ENCODE results near the gene STPG1.

Gene STPG1

DNA sequence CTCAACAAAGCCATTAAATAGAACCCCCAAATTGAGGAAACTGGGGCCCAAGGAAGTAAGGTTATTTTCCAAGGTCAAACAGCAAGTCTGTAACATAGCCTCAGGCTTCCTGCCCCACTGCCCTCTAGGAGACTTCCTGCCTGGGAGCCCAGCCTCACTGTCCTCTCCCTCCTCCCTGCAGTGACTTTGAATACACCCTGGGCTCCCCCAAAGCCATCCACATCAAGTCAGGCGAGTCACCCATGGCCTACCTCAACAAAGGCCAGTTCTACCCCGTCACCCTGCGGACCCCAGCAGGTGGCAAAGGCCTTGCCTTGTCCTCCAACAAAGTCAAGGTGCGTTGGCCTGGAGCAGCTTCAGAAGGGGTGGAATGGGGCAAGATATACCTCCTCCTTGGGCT is 76.1 kb downstream of the STPG1 start:
- DNase-seq, result no peak

DNA sequence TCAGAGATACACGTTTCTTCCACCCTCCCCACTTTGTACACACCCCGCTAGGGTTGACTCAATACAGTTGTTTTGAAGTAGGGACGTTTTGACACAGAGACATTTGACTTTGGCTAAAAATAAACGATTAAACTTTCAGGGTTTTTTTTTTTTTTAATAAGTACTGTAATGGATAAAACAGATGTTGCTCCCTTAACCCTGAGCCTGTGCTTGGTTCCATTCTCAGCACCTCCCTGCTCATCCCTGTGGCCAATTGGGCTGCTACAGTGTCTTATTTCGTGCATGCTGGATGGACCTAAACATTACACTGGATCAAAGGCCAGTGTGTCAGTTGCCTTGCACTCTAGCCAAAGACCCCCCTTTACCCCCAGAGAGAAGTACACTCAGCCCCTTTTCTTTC is 77.5 kb downstream of the STPG1 start:
- no peak for DNase-seq

DNA sequence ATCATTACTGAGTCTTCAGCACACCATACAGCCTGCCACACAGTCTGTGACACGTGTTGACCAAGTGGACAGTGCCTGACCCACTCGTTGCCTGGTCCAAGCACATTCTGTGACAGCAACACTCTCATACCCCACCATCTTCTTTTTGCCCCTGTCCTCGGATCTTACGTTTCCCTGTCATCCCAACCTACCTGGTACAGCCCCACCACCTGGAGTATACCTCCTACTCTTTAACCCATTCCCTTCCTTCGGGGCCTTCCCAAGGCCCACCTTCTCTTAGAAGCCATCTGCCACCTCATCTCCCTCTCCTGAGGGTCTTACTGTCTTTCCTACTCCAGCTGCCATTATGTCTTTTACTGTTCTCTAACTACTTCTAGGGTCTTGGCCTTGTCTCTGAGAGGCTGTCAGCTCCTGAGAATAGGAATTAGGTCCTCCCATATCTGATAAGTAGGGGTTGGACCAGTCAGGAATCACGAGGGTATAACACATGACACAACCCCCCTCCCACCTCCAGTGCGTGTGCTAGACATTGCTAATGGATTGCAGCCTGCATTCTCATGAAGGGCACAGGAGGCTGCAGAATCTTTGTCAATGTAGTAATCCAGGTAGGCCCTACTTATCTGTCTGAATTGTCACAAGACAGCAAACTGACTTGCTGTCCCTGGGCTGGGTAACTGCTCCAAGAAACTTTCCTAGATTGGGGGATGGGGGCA is 81.5 kb downstream of the STPG1 start:
- DNase-seq, result no peak

DNA sequence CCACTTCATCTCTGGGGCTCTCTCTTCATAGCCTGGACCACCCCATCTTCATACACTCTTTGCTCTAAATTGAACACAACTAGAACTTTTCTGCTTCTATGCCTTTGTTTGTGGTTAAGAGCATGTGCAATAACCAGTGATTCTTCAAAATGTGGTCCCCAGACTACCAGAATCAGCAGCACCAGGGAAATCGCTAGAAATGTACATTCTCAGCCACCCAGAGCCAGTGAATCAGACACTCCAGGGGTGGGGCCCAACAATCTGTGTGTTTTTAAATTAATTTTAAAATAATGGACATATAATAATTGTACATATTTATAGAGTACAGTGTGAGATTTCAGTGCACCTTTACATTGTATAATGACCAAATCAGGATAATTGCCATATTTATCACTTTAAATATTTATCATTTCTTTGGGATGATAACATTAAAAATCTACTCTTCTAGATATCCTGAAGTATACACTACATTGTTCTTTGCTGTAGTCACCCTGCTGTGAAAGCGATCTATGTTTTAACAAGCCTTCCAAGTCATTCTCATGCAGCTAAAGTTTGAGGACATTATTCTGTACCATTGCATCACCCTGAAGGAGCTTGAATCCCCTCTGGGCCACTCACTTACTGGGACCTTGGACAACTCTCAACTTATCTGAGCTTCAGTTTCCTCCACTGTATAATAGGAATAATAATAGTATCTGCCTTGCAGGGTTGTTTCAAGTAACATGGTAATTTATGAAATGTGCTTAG is 83.6 kb downstream of the STPG1 start:
- no peak for DNase-seq

DNA sequence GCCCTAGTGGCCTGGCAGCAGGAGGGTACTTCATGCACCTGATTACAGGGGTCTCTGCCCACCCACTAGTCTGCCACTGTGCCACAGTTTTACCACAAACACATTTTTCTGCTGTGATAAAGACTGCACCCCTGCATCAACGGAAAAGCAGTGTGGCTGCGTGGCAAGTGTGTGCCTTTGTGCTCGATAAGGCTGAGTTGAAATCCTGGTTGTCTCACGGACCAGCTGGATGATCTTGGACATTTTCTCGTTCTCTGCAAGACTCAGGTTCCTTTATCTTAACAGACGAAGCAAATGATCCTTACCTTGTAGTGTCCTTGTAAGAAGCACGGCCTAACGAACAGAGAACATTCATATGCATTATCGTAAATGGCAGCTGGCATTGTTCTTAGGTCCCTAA is 84.3 kb downstream of the STPG1 start:
- DNase-seq, result no peak

DNA sequence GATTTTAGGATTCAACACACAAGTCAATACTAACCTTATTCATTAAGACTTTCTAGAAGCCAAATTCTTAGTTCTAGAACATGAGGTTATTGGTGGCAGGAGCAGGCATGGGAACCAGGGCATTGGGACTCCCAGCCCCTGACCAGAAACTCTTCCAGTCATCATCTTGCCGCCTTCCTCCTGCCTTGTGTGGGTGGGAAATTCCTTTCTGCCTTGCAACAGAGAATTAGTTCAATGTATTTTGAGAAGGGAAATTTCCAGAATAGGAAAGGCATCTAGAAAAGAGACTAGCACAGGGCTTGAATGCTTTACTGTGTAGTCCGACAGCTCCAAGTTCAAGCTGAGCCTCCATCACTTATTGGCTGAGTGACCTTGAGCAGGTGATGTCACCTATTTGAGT is 85.7 kb downstream of the STPG1 start:
- DNase-seq, result no peak

DNA sequence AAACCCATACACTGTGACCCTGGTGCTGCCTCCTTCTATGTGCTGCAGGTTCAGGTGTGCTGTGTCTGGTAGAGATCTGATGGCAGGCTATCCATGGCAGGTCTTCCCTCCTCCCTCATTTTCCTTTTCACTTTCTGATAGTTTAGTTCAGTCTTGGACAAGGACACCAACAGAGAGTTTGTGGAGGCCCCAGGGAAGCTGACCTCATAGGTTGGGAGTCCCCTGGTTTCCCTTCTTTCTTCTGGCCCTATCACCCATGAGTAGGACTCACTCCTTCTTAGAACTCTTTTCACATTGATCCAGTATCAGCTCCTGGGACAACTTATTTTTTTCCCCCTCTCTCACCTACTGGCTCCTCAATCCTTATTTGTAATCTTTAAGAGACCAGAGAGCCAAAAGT is 86.1 kb downstream of the STPG1 start:
- DNase-seq, result no peak

DNA sequence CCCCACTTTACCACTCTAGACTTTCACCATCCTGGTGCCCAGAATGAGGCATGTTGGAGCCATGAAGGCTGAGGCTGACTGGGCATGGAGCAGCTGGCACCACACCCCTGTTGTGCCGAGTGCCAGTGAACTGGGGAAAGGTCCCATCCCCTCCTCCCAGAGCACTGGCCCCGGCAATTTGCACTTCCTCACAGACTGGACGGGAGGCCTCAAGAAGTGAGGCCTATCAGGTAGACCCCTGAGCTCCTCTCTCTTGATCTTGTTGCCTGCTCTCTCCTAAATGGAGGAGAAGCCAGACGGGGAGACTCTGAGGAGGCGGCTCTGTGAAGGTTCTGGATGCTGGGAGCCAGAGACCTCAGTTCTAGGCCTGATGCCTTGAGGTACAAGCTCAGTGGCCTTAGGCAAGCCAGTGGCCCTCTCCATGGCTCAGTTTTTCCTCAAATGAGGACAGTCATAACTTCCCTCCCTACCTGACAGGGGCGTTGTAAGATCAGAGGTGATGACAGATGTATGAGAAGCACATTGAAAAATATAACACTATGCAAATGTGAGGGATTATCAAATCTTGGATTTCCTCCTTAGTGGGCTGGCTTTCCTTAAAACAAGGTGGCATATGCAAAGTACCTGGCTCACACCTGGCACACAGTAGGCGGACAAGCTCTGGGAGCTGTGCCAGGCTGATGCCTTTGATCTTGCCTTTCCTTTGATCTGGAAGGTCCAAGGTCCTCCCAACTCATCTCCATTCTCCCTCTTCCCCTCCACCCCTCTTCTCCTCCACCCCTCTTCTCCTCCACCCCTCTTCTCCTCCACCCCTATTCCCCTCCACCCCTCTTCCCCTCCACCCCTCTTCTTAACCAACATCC is 87.8 kb downstream of the STPG1 start:
- DNase-seq, result no peak

DNA sequence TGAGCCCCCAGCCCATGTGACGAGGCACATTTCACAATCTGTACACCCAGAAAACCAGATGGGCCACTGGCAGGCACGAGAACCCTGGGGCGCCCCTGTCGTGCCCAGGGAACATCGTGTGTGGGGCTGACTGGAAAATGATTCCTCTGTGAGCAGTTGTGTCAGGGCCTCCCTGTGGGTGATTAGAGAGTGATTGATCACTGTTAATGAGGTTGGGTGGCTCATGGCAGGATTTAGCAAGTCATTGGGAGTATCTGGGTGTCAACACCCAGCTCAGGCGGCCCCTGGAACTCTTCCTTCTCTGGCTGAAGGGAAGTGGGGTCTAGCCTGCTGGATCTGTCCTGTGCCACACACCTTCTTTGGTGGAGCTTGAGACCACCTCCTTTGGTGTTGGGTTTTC is 88.7 kb downstream of the STPG1 start:
- no peak for DNase-seq

DNA sequence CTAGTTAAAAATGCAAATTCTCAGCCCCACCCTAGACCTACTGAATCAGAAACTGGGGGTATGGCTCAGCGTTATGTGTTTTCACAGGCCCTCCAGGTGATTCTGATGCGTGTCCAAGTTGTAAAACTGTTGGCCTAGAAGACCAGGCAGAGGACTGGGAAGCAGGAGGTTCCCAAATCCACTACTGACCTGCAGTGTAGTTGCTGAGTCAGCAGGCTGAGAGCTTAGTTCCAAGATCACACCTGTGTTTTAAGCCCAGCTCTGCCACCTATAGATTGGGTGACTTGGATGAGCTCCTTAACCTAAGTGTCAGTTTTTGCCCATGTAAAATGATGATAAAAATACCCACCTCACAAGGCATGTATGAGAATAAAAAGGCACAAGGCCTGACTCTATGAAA is 90.3 kb downstream of the STPG1 start:
- DNase-seq, result no peak

DNA sequence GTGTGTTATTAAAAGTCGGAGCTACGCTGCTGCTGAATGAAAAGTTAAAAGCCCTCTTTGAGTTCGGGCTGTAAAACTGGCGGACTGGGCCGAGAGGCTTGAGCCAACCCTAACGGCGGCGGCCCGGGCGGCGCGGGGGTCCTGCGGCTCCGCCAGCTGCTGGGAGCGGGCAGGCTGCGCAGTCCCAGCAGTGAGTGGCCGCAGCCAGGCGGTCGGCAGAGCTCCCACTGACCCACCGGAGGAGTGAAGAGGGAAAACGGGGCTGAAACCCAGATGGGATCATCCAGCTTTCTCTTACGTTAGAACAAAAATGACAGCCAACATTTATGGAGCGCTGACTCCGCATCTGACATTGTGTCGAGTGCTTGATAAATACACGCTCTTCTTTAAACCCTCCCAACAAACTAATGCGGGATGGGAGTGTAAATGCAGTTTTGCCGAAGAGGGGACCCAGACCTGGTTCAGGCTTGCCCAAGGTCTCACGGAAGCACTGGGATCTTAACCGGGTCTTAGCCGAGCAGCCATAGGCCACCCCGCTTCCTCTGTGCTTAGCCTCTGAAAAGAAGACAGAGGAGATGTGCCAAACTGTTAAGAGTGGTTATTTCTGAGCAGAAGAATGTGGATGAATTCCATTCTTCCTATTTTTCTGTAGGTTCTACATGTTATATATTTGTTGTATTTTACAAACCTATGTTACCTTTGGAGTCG is 91.0 kb downstream of the STPG1 start:
- DNase-seq, result no peak

DNA sequence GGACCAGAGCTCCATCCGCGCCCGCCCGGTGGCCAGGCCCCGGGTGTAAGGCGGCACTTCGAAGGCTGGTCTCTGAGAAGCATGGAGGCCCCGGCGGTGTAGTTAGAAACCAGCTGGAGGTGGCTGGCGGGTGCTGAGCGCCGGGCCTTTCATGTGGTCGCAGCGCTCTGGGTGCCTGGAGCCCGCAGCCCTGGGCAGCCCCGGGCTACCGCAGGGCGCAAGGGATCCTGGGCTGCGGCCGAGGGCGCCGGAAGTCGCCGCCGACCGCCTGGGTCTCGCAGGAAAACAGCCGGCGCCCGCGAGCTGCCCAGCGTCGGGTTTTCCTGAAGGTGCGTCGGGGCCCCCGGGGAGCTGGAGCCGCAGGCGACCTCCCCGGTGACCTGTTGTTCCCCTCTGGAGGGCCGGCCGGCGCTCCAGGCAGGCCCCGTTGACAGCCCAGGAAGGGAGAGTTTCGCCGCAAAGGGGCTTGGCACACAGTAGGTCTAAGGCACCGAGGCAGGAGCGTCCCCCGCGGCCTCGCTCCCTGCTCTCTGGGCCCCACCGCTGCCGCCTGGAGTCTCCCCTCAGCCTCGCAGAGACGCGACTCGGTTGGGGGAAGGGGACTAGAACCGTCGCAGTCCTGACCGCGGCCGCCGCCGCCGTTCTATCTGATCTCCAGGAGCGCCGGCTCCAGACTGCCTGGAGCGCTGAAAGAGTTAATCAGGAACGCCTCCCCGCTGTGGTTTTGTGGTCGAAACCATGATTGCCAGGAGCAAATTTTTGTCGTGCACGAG is 91.7 kb downstream of the STPG1 start:
- peak; percentile 67 for DNase-seq

DNA sequence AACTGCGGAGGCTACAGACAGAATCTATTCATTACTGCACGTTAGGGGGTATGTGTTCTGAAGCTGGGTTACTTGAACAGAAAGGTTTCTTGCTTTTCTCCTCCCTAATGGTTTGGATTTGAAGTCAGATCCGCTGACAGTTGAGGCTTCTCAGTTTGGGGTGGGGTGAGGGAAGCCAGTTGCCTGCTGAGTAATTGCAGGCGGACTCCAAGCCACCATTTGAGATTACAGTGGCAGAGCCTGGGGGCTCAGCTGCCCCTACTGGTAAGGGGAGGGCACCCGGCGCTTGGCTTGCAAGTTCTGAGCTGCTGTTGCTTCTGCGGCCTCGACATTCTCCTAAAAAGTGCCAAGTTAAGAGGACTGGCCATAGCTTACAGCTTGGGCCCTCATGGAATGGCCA is 92.5 kb downstream of the STPG1 start:
- peak; percentile 29 for DNase-seq

DNA sequence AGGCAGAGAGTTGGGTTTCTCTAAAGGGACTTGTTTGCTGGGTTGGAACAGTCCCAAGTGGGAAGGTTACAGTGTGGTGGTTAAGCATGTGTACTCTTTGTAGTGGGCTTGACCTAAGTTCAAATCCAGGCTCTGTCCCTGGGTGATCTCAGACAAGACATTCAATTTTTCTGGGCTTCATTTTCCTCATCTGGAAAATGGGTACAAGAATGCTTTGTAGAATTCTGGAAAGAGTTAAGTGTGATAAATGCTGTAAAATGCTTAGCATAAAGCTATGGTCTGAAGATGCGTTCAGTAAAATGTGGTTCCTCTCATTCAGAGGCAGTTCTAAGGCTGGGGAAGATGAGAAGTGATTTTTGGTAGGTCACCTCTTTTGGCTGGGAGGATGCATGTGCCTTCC is 93.6 kb downstream of the STPG1 start:
- DNase-seq, result no peak

DNA sequence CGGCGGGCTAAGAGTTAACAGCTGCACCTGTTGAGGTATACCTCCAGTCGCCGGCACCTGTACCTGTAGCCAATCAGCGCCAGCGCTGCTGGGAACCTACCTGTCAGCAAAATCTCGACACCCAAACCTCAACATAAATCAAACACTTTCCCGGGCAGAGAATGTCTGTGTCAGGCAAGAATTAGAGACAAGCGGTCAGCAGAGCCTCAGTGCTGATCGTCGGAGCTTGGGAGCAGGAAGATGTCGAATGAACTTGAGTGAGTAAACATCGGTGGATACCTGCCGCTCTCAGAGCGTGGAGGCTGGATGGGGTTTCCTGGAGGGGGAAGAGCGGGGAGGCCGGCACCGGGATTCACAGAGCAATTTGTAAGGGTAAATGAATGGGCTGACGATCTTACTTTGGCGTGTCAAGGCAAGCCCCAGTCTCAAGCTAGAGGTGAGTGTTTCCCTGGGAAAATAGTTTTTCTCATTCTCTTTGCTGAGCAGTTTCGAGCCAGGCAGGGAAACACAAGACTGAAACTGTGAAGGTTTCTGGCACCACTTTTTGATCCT is 94.2 kb downstream of the STPG1 start, which contains the start of gene GRHL3:
Gene GRHL3 (plus strand): TSS at position 46 of the 552 bp plus-strand sequence. CDS start 195 bp downstream, at position 241.
- DNase-seq, result peak; percentile 41

DNA sequence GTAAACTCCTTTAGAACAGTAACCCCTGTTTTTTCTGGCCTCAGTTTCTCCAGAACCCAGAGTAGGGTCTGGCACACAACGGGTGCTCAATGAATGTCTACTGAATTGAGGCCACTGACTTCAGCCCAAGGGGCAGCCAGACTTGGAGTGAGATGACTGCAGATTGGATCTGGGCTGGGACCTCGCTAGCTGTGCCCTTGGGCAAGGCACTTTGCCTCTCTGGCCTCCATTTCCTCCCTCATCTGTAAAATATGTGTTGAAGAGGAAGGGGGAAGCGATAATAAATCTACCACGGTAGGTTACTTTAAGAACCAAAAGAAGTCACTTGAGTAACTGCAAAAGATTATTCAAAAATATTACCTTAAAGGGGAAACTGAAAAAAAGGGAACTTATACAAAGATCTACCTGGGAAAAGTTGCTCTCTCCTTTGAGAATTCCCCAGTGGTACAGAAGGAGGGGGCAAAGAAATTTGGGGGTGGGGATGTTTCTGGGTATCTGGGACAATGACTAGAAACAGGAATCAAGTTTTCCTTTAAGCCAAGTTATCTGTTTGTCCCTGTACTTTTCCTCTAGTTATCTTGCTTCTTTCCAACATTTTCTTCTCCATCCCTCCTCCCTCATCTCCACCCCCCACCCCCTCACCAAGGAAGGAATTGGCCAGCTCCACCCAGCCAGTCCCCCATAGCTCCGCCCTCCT is 94.8 kb downstream of the STPG1 start:
- DNase-seq, result no peak

DNA sequence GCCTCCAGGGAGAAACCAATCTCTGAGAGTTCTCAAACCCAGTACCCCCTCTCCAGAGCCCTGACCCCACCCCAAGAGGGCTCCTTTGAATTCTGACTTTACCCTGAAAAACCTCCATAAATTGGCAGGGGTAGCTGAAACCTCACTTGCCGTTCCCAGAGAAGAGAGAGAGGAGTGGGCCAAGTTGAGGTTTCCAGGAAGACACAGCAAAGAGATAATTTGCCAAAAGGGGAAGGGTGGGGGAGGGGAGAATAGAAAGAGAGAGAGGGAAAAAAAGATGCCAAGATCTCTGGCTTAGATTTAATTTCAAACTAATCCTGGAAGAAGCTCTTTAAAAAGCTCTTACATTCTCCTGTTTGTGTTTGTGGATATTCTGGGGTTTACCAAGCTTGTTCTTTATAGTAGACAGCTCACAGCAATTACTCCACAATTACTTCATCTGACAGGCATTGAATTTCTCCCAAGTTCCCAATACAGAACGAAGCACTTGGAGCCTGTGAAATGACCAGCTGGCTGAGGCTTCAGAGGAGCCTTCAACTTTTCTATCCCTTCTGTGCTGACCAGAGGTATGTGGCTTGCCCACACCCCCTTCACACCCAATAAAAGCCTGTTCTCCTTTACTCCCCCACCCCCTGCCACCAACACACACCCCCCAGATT is 95.5 kb downstream of the STPG1 start:
- DNase-seq, result no peak

DNA sequence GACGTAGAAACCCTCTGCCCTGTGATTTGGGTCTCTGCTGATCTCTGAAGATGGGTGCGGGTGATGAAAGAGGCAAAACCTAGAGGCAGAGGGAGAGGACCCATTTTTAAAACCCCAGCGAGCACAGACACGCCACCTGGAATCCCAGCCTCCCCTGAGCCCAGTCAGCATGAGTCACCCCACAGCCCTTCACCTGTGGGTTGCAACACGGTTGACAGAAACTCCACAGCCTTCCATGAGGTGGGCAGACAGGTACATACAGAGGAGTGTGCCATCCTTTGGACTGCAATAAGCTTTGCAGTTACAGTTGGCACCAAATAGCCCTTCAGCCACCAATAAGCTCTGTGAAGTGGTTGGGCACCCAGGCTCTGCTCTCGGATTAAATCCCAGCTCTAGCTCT is 96.5 kb downstream of the STPG1 start:
- DNase-seq, result no peak

DNA sequence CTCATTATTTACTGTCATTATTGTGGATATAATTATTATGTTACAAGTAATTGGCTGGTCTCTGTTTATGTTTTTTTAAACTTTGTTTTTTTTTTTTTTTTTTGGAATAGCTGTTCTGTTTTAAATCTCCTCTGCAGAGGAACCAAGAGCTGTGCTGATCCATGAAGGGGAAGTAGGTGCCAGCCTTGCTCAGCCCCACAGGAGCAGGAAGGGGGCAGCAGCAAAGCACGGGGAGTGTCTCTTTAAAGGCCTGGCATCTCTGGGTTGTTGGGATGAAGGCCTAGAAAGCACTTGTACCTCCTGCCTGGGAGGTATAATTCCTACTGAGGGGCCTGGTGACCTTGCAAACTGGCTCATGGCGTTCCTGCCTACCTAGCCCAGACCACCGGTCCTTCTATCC is 96.9 kb downstream of the STPG1 start:
- no peak for DNase-seq

DNA sequence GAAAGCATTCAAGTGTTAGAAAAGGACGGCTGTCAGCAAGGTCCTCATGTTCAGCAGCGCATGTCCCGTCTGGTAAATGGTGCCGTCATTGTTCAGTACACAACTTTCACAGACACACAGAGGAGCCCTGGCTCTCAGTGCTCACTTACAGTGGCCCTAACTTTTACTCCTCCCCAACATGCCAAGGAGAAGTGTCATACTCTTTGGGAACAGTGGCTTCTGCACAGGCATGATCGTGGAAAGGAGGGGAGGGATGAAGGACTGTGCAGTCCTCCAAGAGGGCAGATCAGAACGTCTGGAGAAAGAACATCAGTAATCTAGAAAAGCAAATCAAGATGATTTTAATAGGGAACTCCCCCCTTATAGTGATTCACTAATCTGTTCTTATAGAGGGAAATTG is 98.2 kb downstream of the STPG1 start:
- DNase-seq, result no peak

DNA sequence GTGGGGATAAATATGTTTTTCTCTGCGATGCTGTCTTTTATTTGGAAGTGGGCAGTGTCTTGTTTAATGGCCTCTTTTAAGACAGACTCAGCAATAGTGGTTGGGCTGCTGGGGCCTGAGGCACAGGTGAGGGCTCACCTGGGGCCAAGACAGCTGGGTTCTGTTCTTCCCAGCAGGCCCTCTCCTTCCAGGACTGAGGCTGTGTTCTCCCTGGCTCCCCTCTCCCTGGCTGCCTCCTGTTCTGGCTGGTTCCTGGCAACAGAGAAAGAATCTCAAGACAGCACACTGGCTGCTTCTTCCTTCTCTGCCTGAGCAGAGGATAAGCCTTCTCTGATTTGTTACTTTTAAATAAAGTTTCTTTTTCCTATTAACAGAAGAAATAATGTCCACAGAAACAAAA is 101.8 kb downstream of the STPG1 start:
- DNase-seq, result no peak

All from activated T-cell treated with anti-CD3 and anti-CD28 coated beads, Interleukin-2, amount 50 U/mL, for 1 hour (primary cell).